OCI-LY1 (cell line): Measurements from ENCODE around the gene LCE1F.

Experiments
- H2AFZ ChIP-seq: fragments of 200-600 bp; sonication (generic), shearing (Covaris generic); 2 replicates; pipeline ENCODE4 v1.6.0; 2014; ENCODE audit warnings: antibody characterized with exemption, mild to moderate bottlenecking, low read length
- H3F3A ChIP-seq: fragments of 200-600 bp; sonication (generic), shearing (Covaris generic); 2 replicates; pipeline ENCODE4 v1.6.0; 2014; ENCODE audit warnings: mild to moderate bottlenecking, antibody characterized with exemption, low read length, moderate library complexity; ENCODE audit not compliant: insufficient read depth
- H3K27ac ChIP-seq: fragments of 200-600 bp; sonication (generic); 2 replicates; pipeline ENCODE4 v1.5.1; 2014; ENCODE audit warnings: low read length, mixed run types, mild to moderate bottlenecking, low read depth; ENCODE audit not compliant: poor library complexity, severe bottlenecking
- H3K27me3 ChIP-seq: fragments of 200-600 bp; sonication (generic); 2 replicates; pipeline ENCODE4 v1.6.0; 2014; ENCODE audit warnings: antibody characterized with exemption, mild to moderate bottlenecking, low read length, moderate library complexity; ENCODE audit not compliant: insufficient read depth
- H3K36me3 ChIP-seq: fragments of 200-600 bp; sonication (generic); 2 replicates; pipeline ENCODE4 v1.6.1; 2014; ENCODE audit warnings: mild to moderate bottlenecking, antibody characterized with exemption, low read length, moderate library complexity, mixed read lengths; ENCODE audit not compliant: insufficient read depth
- H3K4me1 ChIP-seq: fragments of 200-600 bp; sonication (generic); 2 replicates; pipeline ENCODE4 v1.5.1; 2014; ENCODE audit warnings: mild to moderate bottlenecking, low read length, moderate library complexity; ENCODE audit not compliant: insufficient read depth, severe bottlenecking
- H3K4me2 ChIP-seq: fragments of 200-600 bp; sonication (generic), shearing (Covaris generic); 2 replicates; pipeline ENCODE4 v1.6.1; 2014; ENCODE audit warnings: low read length
- H3K4me3 ChIP-seq: fragments of 200-600 bp; sonication (generic); 2 replicates; pipeline ENCODE4 v1.5.1; 2014; ENCODE audit warnings: low read length, low read depth, mild to moderate bottlenecking, mixed read lengths; ENCODE audit not compliant: poor library complexity, severe bottlenecking
- H3K79me2 ChIP-seq: fragments of 200-600 bp; shearing (Covaris generic); 2 replicates; pipeline ENCODE4 v1.6.1; 2016; ENCODE audit warnings: mixed run types, low read length, mixed read lengths; ENCODE audit not compliant: insufficient read depth
- H3K9ac ChIP-seq: fragments of 200-600 bp; sonication (generic), shearing (Covaris generic); 2 replicates; pipeline ENCODE4 v1.6.1; 2014; ENCODE audit warnings: mild to moderate bottlenecking, low read length, mixed read lengths
- H3K9me2 ChIP-seq: fragments of 200-600 bp; sonication (generic), shearing (Covaris generic); 2 replicates; pipeline ENCODE4 v1.6.1; 2014; ENCODE audit warnings: low read depth, mild to moderate bottlenecking, low read length, mixed read lengths
- H3K9me3 ChIP-seq: fragments of 200-600 bp; shearing (Covaris generic); 2 replicates; pipeline ENCODE4 v1.6.1; 2014; ENCODE audit warnings: low read length, mixed read lengths
- H4K20me1 ChIP-seq: fragments of 200-600 bp; sonication (generic), shearing (Covaris generic); 2 replicates; pipeline ENCODE4 v1.6.0; 2016; ENCODE audit warnings: mild to moderate bottlenecking, low read length; ENCODE audit not compliant: insufficient read depth
- EZH2 ChIP-seq: fragments of 200-600 bp; sonication (generic), shearing (Covaris generic); IDR thresholded peaks from 2 replicates; pipeline ENCODE4 v1.8.0; 2017; ENCODE audit warnings: borderline replicate concordance, mixed run types, mild to moderate bottlenecking, antibody characterized with exemption, low read length, moderate library complexity, mixed read lengths
- TF ChIP-seq, protein P1 (sequence below): fragments of 200-600 bp; sonication (generic), shearing (Covaris generic); IDR thresholded peaks from 2 replicates; pipeline ENCODE4 v1.5.1; 2017; ENCODE audit warnings: mild to moderate bottlenecking, antibody characterized with exemption, low read length, moderate library complexity, mixed read lengths

Gene LCE1F

DNA sequence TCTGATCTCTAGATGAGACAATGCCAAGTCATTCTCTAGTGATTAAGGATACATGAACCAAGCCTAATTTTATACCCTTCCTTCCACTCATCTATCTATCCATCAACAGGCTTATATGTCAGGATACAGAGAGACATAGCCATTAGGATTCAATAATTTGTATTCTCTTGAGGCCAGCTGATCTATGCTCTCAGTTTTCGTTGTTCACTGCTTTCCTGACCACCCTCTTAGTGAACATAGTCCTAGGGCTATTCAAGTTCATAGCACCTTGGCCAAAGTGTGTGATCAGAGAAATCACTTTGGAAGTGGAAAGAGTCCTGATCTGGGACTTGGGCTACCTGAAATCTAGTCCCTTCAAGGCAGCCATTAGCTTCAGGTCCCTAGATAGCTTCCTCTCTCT, 21.4 kb upstream of the LCE1F start:
- Histone ChIP-seq H3K9me3 (no peaks in the 10 kb centered on the region), H3K9me2 (no peaks in the 10 kb centered on the region), H3K4me3 (no peak overlapping the region), H3K4me1 (peaks cover 8% of the 10 kb centered on the region), H3K9ac (no peak overlapping the region), H3K79me2 (no peaks in the 10 kb centered on the region), H3K4me2 (no peak overlapping the region), H3F3A (no peaks in the 10 kb centered on the region), H2AFZ (no peak overlapping the region), H4K20me1 (no peaks in the 10 kb centered on the region), H3K27me3 (no peaks in the 10 kb centered on the region), H3K27ac (no peak overlapping the region), H3K36me3 (no peaks in the 10 kb centered on the region)
- TF ChIP-seq, protein P1, sequence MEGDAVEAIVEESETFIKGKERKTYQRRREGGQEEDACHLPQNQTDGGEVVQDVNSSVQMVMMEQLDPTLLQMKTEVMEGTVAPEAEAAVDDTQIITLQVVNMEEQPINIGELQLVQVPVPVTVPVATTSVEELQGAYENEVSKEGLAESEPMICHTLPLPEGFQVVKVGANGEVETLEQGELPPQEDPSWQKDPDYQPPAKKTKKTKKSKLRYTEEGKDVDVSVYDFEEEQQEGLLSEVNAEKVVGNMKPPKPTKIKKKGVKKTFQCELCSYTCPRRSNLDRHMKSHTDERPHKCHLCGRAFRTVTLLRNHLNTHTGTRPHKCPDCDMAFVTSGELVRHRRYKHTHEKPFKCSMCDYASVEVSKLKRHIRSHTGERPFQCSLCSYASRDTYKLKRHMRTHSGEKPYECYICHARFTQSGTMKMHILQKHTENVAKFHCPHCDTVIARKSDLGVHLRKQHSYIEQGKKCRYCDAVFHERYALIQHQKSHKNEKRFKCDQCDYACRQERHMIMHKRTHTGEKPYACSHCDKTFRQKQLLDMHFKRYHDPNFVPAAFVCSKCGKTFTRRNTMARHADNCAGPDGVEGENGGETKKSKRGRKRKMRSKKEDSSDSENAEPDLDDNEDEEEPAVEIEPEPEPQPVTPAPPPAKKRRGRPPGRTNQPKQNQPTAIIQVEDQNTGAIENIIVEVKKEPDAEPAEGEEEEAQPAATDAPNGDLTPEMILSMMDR, result no peak
- TF ChIP-seq EZH2, result no peak

DNA sequence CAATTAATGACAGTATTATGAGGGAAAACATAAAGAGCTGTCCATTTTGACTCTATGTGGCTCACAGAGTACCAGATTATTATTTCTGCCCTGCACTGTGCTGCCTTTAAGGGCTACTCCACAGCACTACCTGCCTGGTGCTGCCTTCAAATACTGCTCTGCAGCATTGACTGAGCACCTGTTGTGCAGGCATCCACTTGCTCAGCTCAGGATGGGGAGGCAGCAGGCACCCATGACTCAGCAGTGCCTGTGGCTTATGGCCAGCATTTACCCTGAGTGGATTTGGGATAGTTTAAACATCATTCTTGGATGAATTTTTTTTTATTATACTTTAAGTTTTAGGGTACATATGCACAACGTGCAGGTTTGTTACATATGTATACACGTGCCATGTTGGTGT, 18.1 kb upstream of the LCE1F start:
- H3K9me2 ChIP-seq, result no peaks in the 10 kb centered on the region
- no peaks in the 10 kb centered on the region for H3K36me3 ChIP-seq
- no peaks in the 10 kb centered on the region for H3K79me2 ChIP-seq
- no peaks in the 10 kb centered on the region for H4K20me1 ChIP-seq
- H3K9me3 ChIP-seq, result no peaks in the 10 kb centered on the region
- H2AFZ ChIP-seq, result no peak overlapping the region
- H3K27me3 ChIP-seq, result no peaks in the 10 kb centered on the region
- H3K27ac ChIP-seq, result no peak overlapping the region
- H3K4me2 ChIP-seq, result no peak overlapping the region
- H3K4me1 ChIP-seq, result peaks cover 8% of the 10 kb centered on the region
- H3K9ac ChIP-seq, result no peak overlapping the region
- TF ChIP-seq EZH2, result no peak
- TF ChIP-seq, protein P1, result no peak
- no peak overlapping the region for H3K4me3 ChIP-seq
- no peaks in the 10 kb centered on the region for H3F3A ChIP-seq

DNA sequence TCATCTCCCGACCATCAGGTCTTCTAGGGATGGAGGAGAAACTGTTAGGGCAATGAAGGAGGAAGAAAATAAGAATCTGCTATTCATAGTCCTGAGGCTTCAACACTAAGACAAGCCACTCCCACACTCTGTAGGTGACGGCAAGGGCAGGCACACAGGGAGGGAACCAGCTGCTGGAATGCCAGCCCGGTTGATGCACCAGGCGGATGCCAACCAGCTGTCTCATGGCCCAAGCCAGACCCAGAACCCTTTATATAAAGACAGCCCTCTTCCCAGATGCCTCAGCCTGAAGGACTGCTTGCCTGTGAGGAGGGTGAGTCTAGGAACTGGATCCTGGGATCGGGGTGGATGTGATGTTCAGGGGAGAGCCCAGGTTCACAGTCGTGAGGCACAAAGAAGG, 17.2 kb upstream of the LCE1F start, which contains the start of gene KPRP:
Gene KPRP (plus strand): TSS at position 279 of the 400 bp plus-strand sequence. CDS start 1,564 bp downstream, outside the sequence.
- H4K20me1 ChIP-seq, result no peaks in the 10 kb centered on the region
- H3K9me2 ChIP-seq, result no peaks in the 10 kb centered on the region
- H3K36me3 ChIP-seq, result no peaks in the 10 kb centered on the region
- H3K4me2 ChIP-seq, result no peak within 1 kb of the TSS
- H3K9ac ChIP-seq, result no peak within 1 kb of the TSS
- no peaks in the 10 kb centered on the region for H3K79me2 ChIP-seq
- H3F3A ChIP-seq, result no peaks in the 10 kb centered on the region
- H3K9me3 ChIP-seq, result no peaks in the 10 kb centered on the region
- peaks cover 8% of the 10 kb centered on the region for H3K4me1 ChIP-seq
- TF ChIP-seq EZH2, result no peak
- TF ChIP-seq, protein P1, result no peak
- H3K4me3 ChIP-seq, result no peak within 1 kb of the TSS
- H2AFZ ChIP-seq, result no peak within 1 kb of the TSS
- no peak within 1 kb of the TSS for H3K27ac ChIP-seq
- H3K27me3 ChIP-seq, result no peaks in the 10 kb centered on the region
